ENCODE measurements around the gene NYAP1. TPM values are rescaled to one million over a fixed set of nuclear protein-coding genes. Genes with fewer than 3 reads are reported as not detected.

NYAP1 gene
- total and polyA plus RNA-seq, 8 donors, result 0.50 to 5.2 (median 3.0) TPM

DNA sequence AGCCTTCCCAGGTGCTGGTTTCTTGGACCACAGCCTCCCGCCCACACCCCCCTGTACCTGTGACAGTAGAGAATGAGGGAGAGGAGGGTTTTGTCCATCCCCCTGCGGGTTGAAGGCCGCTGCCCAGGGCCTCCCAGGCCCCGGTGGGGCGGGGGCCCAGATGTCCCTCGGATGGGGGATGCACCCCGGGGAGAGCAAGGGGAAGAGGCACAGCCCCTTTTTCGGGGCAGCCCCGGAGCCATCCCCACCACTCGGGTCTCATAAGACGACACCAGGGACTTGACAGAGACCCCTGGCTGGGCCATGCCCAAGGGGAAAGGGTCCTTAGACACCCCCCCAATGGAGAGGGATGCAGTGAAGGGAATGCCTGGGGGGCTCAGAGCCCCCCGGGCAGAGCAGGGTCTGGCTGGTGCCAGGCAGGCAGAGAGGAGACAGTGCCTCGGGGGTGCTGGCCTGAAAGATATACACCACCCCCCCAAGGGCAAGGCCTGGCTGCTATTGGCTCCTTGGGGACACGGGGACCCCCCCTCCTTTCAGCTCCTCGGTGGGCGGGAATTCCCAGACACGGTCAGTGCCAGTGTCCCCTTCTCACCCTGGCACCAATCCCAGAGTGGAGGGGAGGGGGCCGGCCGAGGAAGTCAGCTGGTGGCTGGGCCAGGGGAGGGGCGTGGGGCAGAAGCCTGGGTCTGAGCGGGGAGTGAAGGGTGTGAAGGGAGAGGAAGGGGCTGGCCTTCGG lies 15.9 kb upstream of the NYAP1 start:
- Histone ChIP-seq H3K4me3 (no peak overlapping the region), H3K36me3 (peaks cover 0 to 67% of the 10 kb centered on the region in 2 donors), H3K4me1 (peaks cover 1 to 37% of the 10 kb centered on the region in 2 donors), H3K27ac (no peak overlapping the region), H3K27me3 (no peaks in the 10 kb centered on the region), H3K9me3 (no peaks in the 10 kb centered on the region)
- TF ChIP-seq, protein P1, sequence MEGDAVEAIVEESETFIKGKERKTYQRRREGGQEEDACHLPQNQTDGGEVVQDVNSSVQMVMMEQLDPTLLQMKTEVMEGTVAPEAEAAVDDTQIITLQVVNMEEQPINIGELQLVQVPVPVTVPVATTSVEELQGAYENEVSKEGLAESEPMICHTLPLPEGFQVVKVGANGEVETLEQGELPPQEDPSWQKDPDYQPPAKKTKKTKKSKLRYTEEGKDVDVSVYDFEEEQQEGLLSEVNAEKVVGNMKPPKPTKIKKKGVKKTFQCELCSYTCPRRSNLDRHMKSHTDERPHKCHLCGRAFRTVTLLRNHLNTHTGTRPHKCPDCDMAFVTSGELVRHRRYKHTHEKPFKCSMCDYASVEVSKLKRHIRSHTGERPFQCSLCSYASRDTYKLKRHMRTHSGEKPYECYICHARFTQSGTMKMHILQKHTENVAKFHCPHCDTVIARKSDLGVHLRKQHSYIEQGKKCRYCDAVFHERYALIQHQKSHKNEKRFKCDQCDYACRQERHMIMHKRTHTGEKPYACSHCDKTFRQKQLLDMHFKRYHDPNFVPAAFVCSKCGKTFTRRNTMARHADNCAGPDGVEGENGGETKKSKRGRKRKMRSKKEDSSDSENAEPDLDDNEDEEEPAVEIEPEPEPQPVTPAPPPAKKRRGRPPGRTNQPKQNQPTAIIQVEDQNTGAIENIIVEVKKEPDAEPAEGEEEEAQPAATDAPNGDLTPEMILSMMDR (IDR thresholded peaks at IDR 0.05), result no peak
- ATAC-seq (no peak), DNase-seq (peak in 1 of 4 donors; percentile 77)
- intact Hi-C loops (cut with DNase I), result no loop called here

DNA sequence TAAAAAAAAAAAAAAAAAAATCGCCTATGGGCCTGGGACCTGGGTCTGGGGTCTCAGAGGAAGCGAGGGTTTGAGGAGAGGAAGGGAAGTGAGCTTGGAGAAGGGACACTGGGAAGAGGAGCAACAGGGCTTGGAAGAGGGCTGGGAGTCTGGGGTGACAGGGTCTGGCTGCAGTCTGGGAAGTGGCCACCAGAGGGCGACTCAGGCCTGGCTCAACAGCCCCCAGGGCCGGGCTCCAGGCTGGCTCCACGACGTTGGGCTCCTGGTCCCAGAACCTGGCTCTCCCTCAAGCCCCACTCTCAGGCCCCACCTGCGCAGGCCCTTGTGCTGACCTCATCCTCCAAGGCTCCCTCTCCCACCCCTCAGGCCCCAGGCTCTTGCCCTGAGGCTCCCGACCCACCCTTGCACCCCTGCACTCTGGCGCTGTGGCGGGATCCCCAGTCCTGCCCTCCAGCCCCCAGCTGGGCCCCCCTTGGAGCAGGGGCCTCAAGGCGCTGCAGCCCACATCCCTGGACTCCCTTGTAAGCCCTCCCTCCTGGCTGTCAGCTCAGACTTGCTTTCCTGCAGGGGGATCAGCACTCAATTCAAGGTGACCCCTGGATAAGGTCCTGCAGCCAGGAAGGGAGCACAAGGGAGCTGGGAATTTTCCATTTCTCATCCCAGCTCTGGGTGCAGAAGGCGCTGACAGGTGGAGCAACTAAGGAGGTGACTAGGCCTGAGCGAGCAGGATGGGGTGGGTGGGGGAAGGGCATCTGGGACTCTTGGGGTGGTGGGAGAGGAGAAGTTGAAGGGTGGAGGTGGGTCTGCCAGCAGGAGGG lies 14.3 kb upstream of the NYAP1 start:
- Histone ChIP-seq H3K27ac (no peak overlapping the region), H3K36me3 (peaks cover 0 to 76% of the 10 kb centered on the region in 2 donors), H3K4me1 (peaks cover 6 to 53% of the 10 kb centered on the region in 2 donors), H3K27me3 (no peaks in the 10 kb centered on the region), H3K9me3 (no peaks in the 10 kb centered on the region), H3K4me3 (no peak overlapping the region)
- DNase-seq (peak; percentile 74 to 98 (median 88)), ATAC-seq (peak; percentile 81)
- intact Hi-C loops (cut with DNase I), result loop anchor here (5.0 to 10.0 kb wide), 2 partner anchors 88 to 215 kb away; no protein-coding TSS in a partner anchor
- TF ChIP-seq, protein P1 (IDR thresholded peaks at IDR 0.05), result peak; percentile 93 to 98

DNA sequence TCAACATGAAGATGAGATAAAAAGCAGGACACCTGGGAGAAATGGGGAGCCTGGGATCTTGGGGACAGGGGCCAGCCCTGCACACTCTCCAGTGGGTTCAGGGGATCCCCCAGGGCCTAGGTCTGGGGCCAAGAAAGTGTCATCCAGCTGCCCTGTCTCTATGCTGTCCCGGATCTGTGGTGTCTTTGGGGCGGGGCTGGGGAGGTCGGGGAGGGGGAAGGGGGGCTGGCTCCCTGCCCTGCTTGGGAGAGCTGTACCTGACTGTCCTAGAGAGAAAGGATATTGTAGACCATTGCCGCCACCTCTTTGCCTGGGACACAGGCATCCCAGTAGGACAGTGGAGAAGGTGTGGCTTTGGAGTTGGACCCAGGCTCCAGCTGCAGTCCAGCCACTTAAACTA lies 12.7 kb upstream of the NYAP1 start:
- H3K36me3 ChIP-seq, result peaks cover 0 to 75% of the 10 kb centered on the region in 2 donors
- no peak for ATAC-seq
- intact Hi-C loops (cut with DNase I), result loop anchor here (5.0 to 10.0 kb wide), 2 partner anchors 86 to 214 kb away; no protein-coding TSS in a partner anchor
- H3K4me1 ChIP-seq, result peaks cover 10 to 60% of the 10 kb centered on the region in 2 donors
- H3K4me3 ChIP-seq, result no peak overlapping the region
- no peaks in the 10 kb centered on the region for H3K27me3 ChIP-seq
- H3K27ac ChIP-seq, result peak overlapping the region in 1 of 2 donors; percentile 3
- no peaks in the 10 kb centered on the region for H3K9me3 ChIP-seq
- no peak for DNase-seq
- TF ChIP-seq, protein P1 (IDR thresholded peaks at IDR 0.05), result no peak

DNA sequence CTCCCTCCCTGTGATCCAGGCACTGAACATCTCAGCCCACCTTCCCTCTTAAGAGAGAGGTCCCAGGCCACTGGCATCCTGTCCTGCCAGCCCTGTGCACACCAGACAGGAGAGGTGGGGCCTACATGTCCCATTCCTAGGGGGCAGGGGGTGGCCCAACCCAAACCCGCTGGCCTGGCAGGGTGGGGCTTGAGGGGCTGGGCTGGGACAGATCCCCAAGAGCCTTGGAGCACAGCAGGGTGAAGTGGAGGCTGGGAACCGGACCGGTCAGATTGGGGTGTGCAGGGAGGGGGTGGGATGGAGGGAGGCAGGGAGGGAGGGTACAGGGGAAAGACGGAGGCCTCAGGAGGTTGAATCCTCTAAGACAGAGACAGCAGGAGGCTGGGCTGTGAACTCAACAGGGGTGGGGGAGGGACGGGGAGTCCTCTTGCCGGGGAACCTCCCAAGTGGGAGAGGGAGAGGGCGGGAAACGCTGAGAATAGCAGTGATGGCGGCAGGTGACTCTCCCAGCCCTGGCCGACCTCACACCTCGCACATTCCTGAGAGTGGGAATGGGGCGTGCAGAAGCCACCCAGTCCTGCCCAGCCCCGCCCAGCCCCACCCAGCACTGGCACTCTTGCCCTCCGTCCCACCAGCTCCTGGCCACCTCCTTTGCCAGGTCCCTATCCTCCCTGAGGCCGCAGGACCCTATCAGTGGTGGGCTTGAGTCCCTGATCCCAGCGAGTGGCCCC lies 11.4 kb upstream of the NYAP1 start:
- Histone ChIP-seq H3K27ac (peak overlapping the region; percentile 48 to 66), H3K4me1 (peaks cover 21 to 62% of the 10 kb centered on the region in 2 donors), H3K4me3 (peak overlapping the region in 1 of 2 donors; percentile 16), H3K36me3 (peaks cover 0 to 67% of the 10 kb centered on the region in 2 donors), H3K27me3 (no peaks in the 10 kb centered on the region), H3K9me3 (no peaks in the 10 kb centered on the region)
- TF ChIP-seq, protein P1 (IDR thresholded peaks at IDR 0.05), result no peak
- DNase-seq (peak in 1 of 4 donors; percentile 56), ATAC-seq (peak; percentile 56)
- intact Hi-C loops (cut with DNase I), result loop anchor here (5.0 to 10.0 kb wide), 2 partner anchors 85 to 213 kb away; no protein-coding TSS in a partner anchor
